Thoracic aorta (tissue), 2 donors: ENCODE results near the gene SHISA5. TPM values are rescaled to one million over a fixed set of nuclear protein-coding genes. Genes with fewer than 3 reads are reported as not detected.

Source experiments
- ATAC-seq: fragments of 150-250 bp; one replicate; pipeline ENCODE4 v1.8.0; 2017; ENCODE audit warnings: low read depth; ENCODE audit not compliant: insufficient number of reproducible peaks, low FRiP score
- DNase-seq: peaks from one replicate; pipeline ENCODE4 v3.0.0-alpha.2; 2020; ENCODE audit warnings: low spot score
- H3K27ac ChIP-seq, 2 donors: fragments of 200-600 bp; sonication (generic); 1 replicate in 1 of 2; 2 replicates in 1 of 2; pipeline ENCODE4 v1.5.1; 2016; ENCODE audit warnings: mild to moderate bottlenecking in 2 of 2, moderate library complexity in 2 of 2
- H3K27me3 ChIP-seq: fragments of 200-600 bp; sonication (generic); replicated peaks from 2 replicates; pipeline ENCODE4 v1.6.0; 2016; ENCODE audit warnings: mild to moderate bottlenecking; ENCODE audit not compliant: insufficient read depth
- H3K36me3 ChIP-seq: fragments of 200-600 bp; sonication (generic); one replicate; pipeline ENCODE4 v1.5.1; 2016
- H3K4me1 ChIP-seq, 2 donors: fragments of 200-600 bp; sonication (generic); 1 replicate in 1 of 2; 2 replicates in 1 of 2; pipeline versions ENCODE4 v1.5.1 to v1.6.0; 2016; ENCODE audit warnings: low read depth in 2 of 2, mild to moderate bottlenecking in 1 of 2; ENCODE audit not compliant: control insufficient read depth in 1 of 2
- H3K4me3 ChIP-seq: fragments of 200-600 bp; sonication (generic); 2 replicates; pipeline ENCODE4 v1.5.1; 2016; ENCODE audit warnings: mild to moderate bottlenecking
- H3K9me3 ChIP-seq: fragments of 200-600 bp; sonication (generic); 2 replicates; pipeline ENCODE4 v1.5.1; 2016
- CTCF ChIP-seq: fragments of 200-600 bp; sonication (generic); IDR thresholded peaks from one replicate; pipeline ENCODE4 v1.5.1; 2019; ENCODE audit warnings: antibody characterized with exemption
- total RNA-seq, 2 donors: library from RNA; depleted of rRNA; stranded (reverse); fragments of >200 nt; gene quantifications; one replicate each; pipeline versions ENCODE4 v1.1.0 to v1.2.3, GENCODE V29; 2016

SHISA5 gene
- total RNA-seq, 2 donors from 2014 or later = 151 to 159 TPM

GRCh38 chr3:48436855-48437254 lies 67.1 kb downstream of the SHISA5 start:
- DNase-seq = no peak
- no peak for ATAC-seq
- Histone ChIP-seq H3K27me3 (no peaks in the 10 kb centered on the region), H3K4me1 (peaks cover 7 to 21% of the 10 kb centered on the region in 2 donors), H3K27ac (no peak overlapping the region), H3K4me3 (no peak overlapping the region), H3K36me3 (no peaks in the 10 kb centered on the region), H3K9me3 (no peaks in the 10 kb centered on the region)
- TF ChIP-seq CTCF = no peak

GRCh38 chr3:48436477-48436787 lies 67.5 kb downstream of the SHISA5 start:
- ATAC-seq = no peak
- no peak for DNase-seq
- Histone ChIP-seq H3K27ac (no peak overlapping the region), H3K4me1 (peaks cover 3 to 17% of the 10 kb centered on the region in 2 donors), H3K27me3 (no peaks in the 10 kb centered on the region), H3K9me3 (no peaks in the 10 kb centered on the region), H3K4me3 (no peak overlapping the region), H3K36me3 (no peaks in the 10 kb centered on the region)
- TF ChIP-seq CTCF = no peak

GRCh38 chr3:48435774-48436476 lies 68.0 kb downstream of the SHISA5 start:
- no peak overlapping the region for H3K4me3 ChIP-seq
- H3K27me3 ChIP-seq = no peaks in the 10 kb centered on the region
- ATAC-seq (no peak), DNase-seq (no peak)
- TF ChIP-seq CTCF = peak; percentile 95
- H3K9me3 ChIP-seq = no peaks in the 10 kb centered on the region
- peak overlapping the region; percentile 14 to 16 for H3K27ac ChIP-seq
- peaks cover 0 to 13% of the 10 kb centered on the region in 2 donors for H3K4me1 ChIP-seq
- no peaks in the 10 kb centered on the region for H3K36me3 ChIP-seq

- no peaks in the 10 kb centered on the region for H3K36me3 ChIP-seq
- H3K4me1 ChIP-seq = peaks cover 4 to 17% of the 10 kb centered on the region in 2 donors
- H3K4me3 ChIP-seq = no peak overlapping the region
- no peaks in the 10 kb centered on the region for H3K27me3 ChIP-seq
- H3K9me3 ChIP-seq = no peaks in the 10 kb centered on the region
- DNase-seq (no peak), ATAC-seq (no peak)
- peak overlapping the region; percentile 14 to 16 for H3K27ac ChIP-seq
- TF ChIP-seq CTCF = no peak
These were observed 68.8 kb downstream of the SHISA5 start for GRCh38 chr3:48435223-48435595.

- Histone ChIP-seq H3K27me3 (no peaks in the 10 kb centered on the region), H3K4me3 (no peak overlapping the region), H3K9me3 (no peaks in the 10 kb centered on the region), H3K36me3 (no peaks in the 10 kb centered on the region), H3K4me1 (peaks cover 5 to 21% of the 10 kb centered on the region in 2 donors), H3K27ac (peak overlapping the region; percentile 14 to 16)
- TF ChIP-seq CTCF = no peak
- no peak for ATAC-seq
- DNase-seq = no peak
These were observed 69.3 kb downstream of the SHISA5 start for GRCh38 chr3:48434591-48435222.
